Activated CD8-positive, alpha-beta T cell treated with anti-CD3 and anti-CD28 coated beads for 36 hours (primary cell): ENCODE measurements around the gene IL36B. TPM values are rescaled to one million over a fixed set of nuclear protein-coding genes. Genes with fewer than 3 reads are reported as not detected.

ENCODE experiments used
- ATAC-seq: fragments of 200-7000 bp; cut with Tn5 transposase; one replicate; pipeline ENCODE4 v1.10.0; 2021; ENCODE audit warnings: mild to moderate bottlenecking, moderate library complexity
- CTCF ChIA-PET: fragments of 350-600 bp; sonication (Branson Sonifier 250); formaldehyde crosslinking; loops from one replicate; lab custom pipeline; 2021; ENCODE audit warnings: antibody characterized with exemption; lab: Charles Lee
- POLR2A ChIA-PET: fragments of 350-600 bp; sonication (Branson Sonifier 250); formaldehyde crosslinking; loops from one replicate; lab custom pipeline; 2021; ENCODE audit warnings: antibody characterized with exemption; lab: Charles Lee
- DNase-seq: peaks from one replicate; pipeline ENCODE4 v3.0.0-alpha.2; 2020
- H3K27ac Mint-ChIP-seq: one replicate; pipeline ENCODE4 v1.8.0; 2021; ENCODE audit warnings: mild to moderate bottlenecking, mixed read lengths
- H3K27me3 Mint-ChIP-seq: one replicate; pipeline ENCODE4 v1.8.0; 2021; ENCODE audit warnings: mixed read lengths
- H3K36me3 Mint-ChIP-seq: one replicate; pipeline ENCODE4 v1.8.0; 2021; ENCODE audit warnings: low read depth, mixed read lengths
- H3K4me1 Mint-ChIP-seq: one replicate; pipeline ENCODE4 v1.8.0; 2021; ENCODE audit warnings: low read depth, mixed read lengths
- H3K4me3 Mint-ChIP-seq: one replicate; pipeline ENCODE4 v1.8.0; 2021; ENCODE audit warnings: mild to moderate bottlenecking, moderate library complexity, mixed read lengths
- H3K9me3 Mint-ChIP-seq: one replicate; pipeline ENCODE4 v1.8.0; 2021; ENCODE audit warnings: mixed read lengths
- CTCF ChIP-seq: fragments of 200-600 bp; IDR thresholded peaks from one replicate; pipeline ENCODE4 v1.8.0; 2022; ENCODE audit warnings: antibody characterized with exemption, mild to moderate bottlenecking
- intact Hi-C: fragments of 100-400 bp; cut with micrococcal nuclease; formaldehyde crosslinking; loops from one replicate; pipeline ENCODE4 v1.10.0; 2022
- total RNA-seq, 2 experiments: library from RNA; stranded (reverse); gene quantifications; one replicate each; pipeline ENCODE4 v1.2.3, GENCODE V29; 2021

The IL36B gene
- total RNA-seq, 2 experiments from 2014 or later, result not detected

DNA sequence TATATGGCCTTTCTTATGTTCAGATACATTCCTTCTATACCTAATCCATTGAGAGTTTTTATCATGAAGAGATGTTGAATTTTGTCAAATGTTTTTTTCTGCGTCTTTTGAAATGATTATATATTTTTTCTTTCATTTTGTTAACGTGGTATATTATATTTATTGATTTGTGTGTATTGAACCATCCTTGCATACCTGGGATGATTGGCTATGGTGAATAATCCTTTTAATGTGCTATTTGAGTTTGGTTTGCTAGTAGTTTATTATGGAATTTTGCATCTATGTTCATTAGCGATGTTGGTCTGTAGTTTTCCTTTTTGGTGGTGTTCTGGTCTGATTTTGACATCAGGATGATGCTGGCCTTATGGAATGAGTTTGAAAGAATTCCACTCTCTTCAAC is 63.1 kb downstream of the IL36B start:
- no peak for TF ChIP-seq CTCF
- DNase-seq (no peak), ATAC-seq (no peak)
- ChIA-PET POLR2A (interaction anchor here (0.6 kb wide), 1 partner anchor 145 kb away, joined by 3 read pairs; no protein-coding TSS in a partner anchor), CTCF (interaction anchor here (1.5 kb wide), 1 partner anchor 48 kb away, joined by 3 read pairs; no protein-coding TSS in a partner anchor)
- no peaks in the 10 kb centered on the region for H3K27me3 Mint-ChIP-seq
- no peak overlapping the region for H3K4me3 Mint-ChIP-seq
- peaks cover 21% of the 10 kb centered on the region for H3K4me1 Mint-ChIP-seq
- intact Hi-C loops, result no loop called here
- no peak overlapping the region for H3K27ac Mint-ChIP-seq
- H3K9me3 Mint-ChIP-seq, result peaks cover 31% of the 10 kb centered on the region
- H3K36me3 Mint-ChIP-seq, result peaks cover 5% of the 10 kb centered on the region

DNA sequence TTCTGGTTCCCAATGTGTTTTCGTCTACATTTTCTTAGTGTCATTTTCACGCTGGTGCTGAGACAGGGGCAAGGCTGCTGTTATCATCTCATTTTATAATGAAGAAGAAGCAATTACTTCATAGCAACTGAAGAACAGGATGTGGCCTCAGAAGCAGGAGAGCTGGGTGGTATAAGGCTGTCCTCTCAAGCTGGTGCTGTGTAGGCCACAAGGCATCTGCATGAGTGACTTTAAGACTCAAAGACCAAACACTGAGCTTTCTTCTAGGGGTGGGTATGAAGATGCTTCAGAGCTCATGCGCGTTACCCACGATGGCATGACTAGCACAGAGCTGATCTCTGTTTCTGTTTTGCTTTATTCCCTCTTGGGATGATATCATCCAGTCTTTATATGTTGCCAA is 67.6 kb downstream of the IL36B start:
- peak; percentile 96 for ATAC-seq
- H3K36me3 Mint-ChIP-seq, result peaks cover 5% of the 10 kb centered on the region
- TF ChIP-seq CTCF, result no peak
- DNase-seq, result peak; percentile 68
- peak overlapping the region; percentile 68 for H3K27ac Mint-ChIP-seq
- H3K4me1 Mint-ChIP-seq, result peaks cover 28% of the 10 kb centered on the region
- POLR2A ChIA-PET, result interaction anchor here (0.6 to 2.5 kb wide), 3 partner anchors 11 to 30 kb away, joined by 3 to 12 read pairs (median 3); no protein-coding TSS in a partner anchor
- no peaks in the 10 kb centered on the region for H3K27me3 Mint-ChIP-seq
- intact Hi-C loops, result no loop called here
- H3K4me3 Mint-ChIP-seq, result no peak overlapping the region
- CTCF ChIA-PET, result interaction anchor here (0.7 to 2.6 kb wide), 5 partner anchors 17 to 264 kb away, joined by 3 to 6 read pairs (median 4); no protein-coding TSS in a partner anchor
- H3K9me3 Mint-ChIP-seq, result peaks cover 13% of the 10 kb centered on the region

DNA sequence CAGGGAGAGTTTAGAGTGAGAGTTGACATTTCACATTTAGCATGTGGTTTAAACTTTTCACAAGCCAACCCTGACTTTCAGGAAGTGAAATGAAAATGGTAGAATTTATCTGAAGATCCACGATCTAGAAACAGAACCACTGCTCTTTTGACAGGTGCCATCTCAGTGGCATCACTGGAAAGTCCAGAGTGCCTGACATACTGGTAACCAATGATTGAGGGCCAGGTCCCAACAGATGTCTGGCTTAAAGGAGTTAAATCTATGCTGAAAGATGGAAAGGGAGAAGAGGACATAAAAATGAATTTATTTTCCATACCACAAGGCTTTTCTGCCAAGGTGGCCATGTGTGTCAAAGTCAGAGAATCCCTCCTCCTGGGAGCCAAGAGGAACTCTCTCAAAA is 72.1 kb downstream of the IL36B start:
- TF ChIP-seq CTCF, result no peak
- Mint-ChIP-seq H3K27ac (peak overlapping the region; percentile 86), H3K4me1 (peaks cover 34% of the 10 kb centered on the region), H3K9me3 (no peaks in the 10 kb centered on the region), H3K36me3 (no peaks in the 10 kb centered on the region), H3K27me3 (peaks cover 2% of the 10 kb centered on the region), H3K4me3 (no peak overlapping the region)
- intact Hi-C loops, result no loop called here
- ChIA-PET POLR2A (no interaction called here), CTCF (interaction anchor here (0.7 to 1.8 kb wide), 3 partner anchors 21 to 158 kb away, joined by 3 to 8 read pairs (median 3); no protein-coding TSS in a partner anchor)
- DNase-seq (peak; percentile 37), ATAC-seq (no peak)

DNA sequence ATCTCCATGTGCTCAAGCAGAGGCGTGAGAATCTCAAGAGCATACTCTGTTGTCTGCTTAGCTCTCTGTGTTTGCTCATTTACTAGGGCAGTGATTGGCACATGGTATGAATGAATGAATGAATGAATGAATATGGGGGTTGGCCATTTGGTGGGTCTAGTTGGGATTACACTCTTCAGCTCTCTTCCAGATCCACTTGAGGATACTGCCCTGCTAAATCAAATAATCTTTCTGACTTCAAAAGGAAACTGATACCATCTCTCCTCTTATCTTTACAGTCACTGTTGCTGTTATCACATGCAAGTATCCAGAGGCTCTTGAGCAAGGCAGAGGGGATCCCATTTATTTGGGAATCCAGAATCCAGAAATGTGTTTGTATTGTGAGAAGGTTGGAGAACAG is 72.9 kb downstream of the IL36B start:
- Mint-ChIP-seq H3K9me3 (no peaks in the 10 kb centered on the region), H3K4me1 (peaks cover 28% of the 10 kb centered on the region), H3K27me3 (peaks cover 2% of the 10 kb centered on the region), H3K27ac (no peak overlapping the region), H3K4me3 (no peak overlapping the region), H3K36me3 (no peaks in the 10 kb centered on the region)
- DNase-seq, result no peak
- intact Hi-C loops, result no loop called here
- no peak for TF ChIP-seq CTCF
- CTCF ChIA-PET, result interaction anchor here (0.8 to 2.0 kb wide), 7 partner anchors 12 to 157 kb away, joined by 3 to 8 read pairs (median 3); no protein-coding TSS in a partner anchor
- POLR2A ChIA-PET, result interaction anchor here (1.2 kb wide), 1 partner anchor 19 kb away, joined by 3 read pairs; no protein-coding TSS in a partner anchor
- ATAC-seq, result no peak

DNA sequence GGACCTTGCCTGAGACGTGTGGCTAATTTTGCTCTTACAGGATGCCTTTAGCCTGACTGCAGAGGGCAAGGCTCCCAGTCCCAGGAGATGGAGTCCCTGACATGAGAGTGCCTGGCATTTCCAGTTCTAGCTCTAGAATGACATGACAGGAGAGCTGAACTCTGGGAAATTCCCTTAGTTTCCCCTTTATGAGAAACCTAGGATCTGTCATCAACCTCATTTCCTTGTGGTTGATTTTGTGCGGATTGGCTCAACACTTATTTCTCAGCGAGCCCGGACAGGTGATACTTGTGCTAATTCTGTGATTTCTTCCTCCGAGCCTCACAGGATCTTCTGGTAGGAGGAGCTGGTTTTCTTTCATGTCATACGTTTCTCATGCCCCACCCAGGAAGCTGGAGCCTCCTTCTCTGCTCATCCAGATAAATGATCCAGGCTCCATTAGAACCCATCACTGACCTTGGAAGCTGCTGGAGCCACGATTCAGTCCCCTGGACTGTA is 75.1 kb downstream of the IL36B start, which contains the start of gene IL36G:
Gene IL36G (plus strand): TSS at position 448 of the 498 bp plus-strand sequence. CDS start 633 bp downstream, outside the sequence.
- ATAC-seq, result no peak
- no peaks in the 10 kb centered on the region for H3K9me3 Mint-ChIP-seq
- POLR2A ChIA-PET, result interaction anchor here (0.6 kb wide), 1 partner anchor 57 kb away, joined by 3 read pairs; no protein-coding TSS in a partner anchor
- DNase-seq, result no peak
- intact Hi-C loops, result no loop called here
- peaks cover 29% of the 10 kb centered on the region for H3K4me1 Mint-ChIP-seq
- H3K4me3 Mint-ChIP-seq, result no peak within 1 kb of the TSS
- H3K27me3 Mint-ChIP-seq, result peaks cover 2% of the 10 kb centered on the region
- CTCF ChIA-PET, result interaction anchor here (1.1 to 3.1 kb wide), 3 partner anchors 18 to 39 kb away, joined by 3 to 8 read pairs (median 4); no protein-coding TSS in a partner anchor
- TF ChIP-seq CTCF, result no peak
- no peak within 1 kb of the TSS for H3K27ac Mint-ChIP-seq
- H3K36me3 Mint-ChIP-seq, result no peaks in the 10 kb centered on the region
